Measurements from ENCODE around the gene CAPZB. TPM values are rescaled to one million over a fixed set of nuclear protein-coding genes. Genes with fewer than 3 reads are reported as not detected.

CAPZB gene
- total RNA-seq, 1 donor from 2014 or later = 334 TPM

DNA sequence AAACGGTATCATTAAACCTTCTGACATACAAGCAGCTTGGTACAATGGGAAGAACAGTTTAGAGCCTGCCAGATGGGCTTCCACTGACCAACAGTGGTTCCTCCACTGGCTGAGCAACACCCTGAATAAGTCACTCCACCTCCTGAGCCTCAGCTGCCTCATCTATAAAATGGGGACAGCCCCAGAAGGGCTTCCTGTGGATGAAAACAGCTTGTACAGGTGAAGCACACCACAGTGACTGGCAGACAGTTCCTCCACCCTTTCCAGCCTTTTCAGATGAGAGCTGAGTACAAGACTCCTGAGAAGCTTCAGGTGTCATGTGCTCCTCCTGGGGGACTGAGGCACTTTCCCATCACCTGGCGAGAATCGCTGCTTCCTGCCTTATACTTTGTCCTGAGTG lies 2.1 kb downstream of the CAPZB start:
- POLR2A ChIA-PET = interaction anchor here (0.6 to 5.1 kb wide), 5 partner anchors 14 to 1251 kb away, joined by 4 to 45 read pairs (median 6); no protein-coding TSS in a partner anchor
- CTCF ChIA-PET = interaction anchor here (1.4 kb wide), 1 partner anchor 92 kb away, joined by 3 read pairs; no protein-coding TSS in a partner anchor
- TF ChIP-seq, protein P1, sequence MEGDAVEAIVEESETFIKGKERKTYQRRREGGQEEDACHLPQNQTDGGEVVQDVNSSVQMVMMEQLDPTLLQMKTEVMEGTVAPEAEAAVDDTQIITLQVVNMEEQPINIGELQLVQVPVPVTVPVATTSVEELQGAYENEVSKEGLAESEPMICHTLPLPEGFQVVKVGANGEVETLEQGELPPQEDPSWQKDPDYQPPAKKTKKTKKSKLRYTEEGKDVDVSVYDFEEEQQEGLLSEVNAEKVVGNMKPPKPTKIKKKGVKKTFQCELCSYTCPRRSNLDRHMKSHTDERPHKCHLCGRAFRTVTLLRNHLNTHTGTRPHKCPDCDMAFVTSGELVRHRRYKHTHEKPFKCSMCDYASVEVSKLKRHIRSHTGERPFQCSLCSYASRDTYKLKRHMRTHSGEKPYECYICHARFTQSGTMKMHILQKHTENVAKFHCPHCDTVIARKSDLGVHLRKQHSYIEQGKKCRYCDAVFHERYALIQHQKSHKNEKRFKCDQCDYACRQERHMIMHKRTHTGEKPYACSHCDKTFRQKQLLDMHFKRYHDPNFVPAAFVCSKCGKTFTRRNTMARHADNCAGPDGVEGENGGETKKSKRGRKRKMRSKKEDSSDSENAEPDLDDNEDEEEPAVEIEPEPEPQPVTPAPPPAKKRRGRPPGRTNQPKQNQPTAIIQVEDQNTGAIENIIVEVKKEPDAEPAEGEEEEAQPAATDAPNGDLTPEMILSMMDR (IDR thresholded peaks at IDR 0.05) = no peak
- peaks cover 77% of the 10 kb centered on the region for H3K4me1 Mint-ChIP-seq
- no peaks in the 10 kb centered on the region for H3K27me3 Mint-ChIP-seq
- intact Hi-C loops (cut with micrococcal nuclease) = no loop called here
- ATAC-seq (ENCODE audit: low read depth) (no peak), DNase-seq (no peak)
- H3K4me3 Mint-ChIP-seq = peak overlapping the region; percentile 90
- H3K36me3 Mint-ChIP-seq (ENCODE audit: low read depth) = peaks cover 35% of the 10 kb centered on the region
- H3K27ac Mint-ChIP-seq = peak overlapping the region; percentile 82
- H3K9me3 Mint-ChIP-seq = no peaks in the 10 kb centered on the region

GRCh38 chr1:19481826-19482398 lies 3.4 kb downstream of the CAPZB start:
- Mint-ChIP-seq H3K36me3 (ENCODE audit: low read depth) (peaks cover 41% of the 10 kb centered on the region), H3K27ac (peak overlapping the region; percentile 18), H3K4me3 (peak overlapping the region; percentile 30), H3K27me3 (no peaks in the 10 kb centered on the region), H3K4me1 (peaks cover 81% of the 10 kb centered on the region), H3K9me3 (no peaks in the 10 kb centered on the region)
- ChIA-PET CTCF (no interaction called here), POLR2A (interaction anchor here (1.7 to 5.9 kb wide), 2 partner anchors 13 to 20 kb away, joined by 6 to 38 read pairs; no protein-coding TSS in a partner anchor)
- intact Hi-C loops (cut with micrococcal nuclease) = no loop called here
- TF ChIP-seq, protein P1 (IDR thresholded peaks at IDR 0.05) = no peak
- ATAC-seq (ENCODE audit: low read depth) (no peak), DNase-seq (no peak)

- TF ChIP-seq, protein P1 (IDR thresholded peaks at IDR 0.05) = no peak
- ChIA-PET CTCF (no interaction called here), POLR2A (interaction anchor here (5.9 kb wide), 1 partner anchor 11 kb away, joined by 38 read pairs; no protein-coding TSS in a partner anchor)
- H3K36me3 Mint-ChIP-seq (ENCODE audit: low read depth) = peaks cover 38% of the 10 kb centered on the region
- no peaks in the 10 kb centered on the region for H3K27me3 Mint-ChIP-seq
- no peak overlapping the region for H3K4me3 Mint-ChIP-seq
- intact Hi-C loops (cut with micrococcal nuclease) = no loop called here
- H3K9me3 Mint-ChIP-seq = no peaks in the 10 kb centered on the region
- peaks cover 86% of the 10 kb centered on the region for H3K4me1 Mint-ChIP-seq
- no peak for ATAC-seq (ENCODE audit: low read depth)
- H3K27ac Mint-ChIP-seq = no peak overlapping the region
- DNase-seq = no peak
These were observed 5.1 kb downstream of the CAPZB start for GRCh38 chr1:19480282-19480681.

DNA sequence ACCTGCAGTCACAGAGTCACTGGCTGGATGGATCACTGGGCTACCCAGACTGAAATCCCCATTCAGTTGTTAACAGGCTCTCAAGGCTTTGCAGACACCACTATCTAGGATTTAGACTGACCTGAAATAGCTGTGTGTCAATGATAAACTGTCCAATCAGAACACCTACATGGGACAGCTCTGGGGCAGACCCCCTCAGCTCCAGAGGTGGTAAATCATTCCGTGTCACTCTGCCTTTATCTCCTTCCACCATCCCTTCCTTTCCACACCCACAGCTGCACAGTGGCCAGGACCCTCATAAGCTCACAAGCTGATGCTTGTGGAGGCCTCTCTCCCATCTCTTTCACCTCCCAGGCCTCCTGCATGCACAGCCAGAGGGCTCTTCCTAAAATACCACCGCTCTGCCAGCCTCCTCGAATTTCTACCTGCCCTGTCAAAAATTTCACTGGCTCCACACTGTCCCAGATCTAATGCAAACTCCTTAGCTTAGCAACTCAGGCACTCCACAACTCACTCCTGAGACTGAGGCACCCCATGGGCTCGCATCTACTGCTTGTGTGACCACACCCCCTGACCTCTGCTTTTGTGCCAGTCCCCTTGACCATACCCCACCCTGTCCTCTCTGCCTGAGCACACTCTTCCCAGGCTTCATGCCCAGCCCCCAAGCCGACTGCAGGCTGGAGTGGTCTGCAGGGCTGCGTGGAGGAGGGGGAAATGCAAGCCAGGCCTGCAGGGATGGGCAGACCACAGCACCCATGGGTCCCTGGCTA lies 5.8 kb downstream of the CAPZB start:
- peak overlapping the region; percentile 3 for H3K4me3 Mint-ChIP-seq
- CTCF ChIA-PET = no interaction called here
- TF ChIP-seq, protein P1 (IDR thresholded peaks at IDR 0.05) = no peak
- peak overlapping the region; percentile 93 for H3K27ac Mint-ChIP-seq
- DNase-seq (no peak), ATAC-seq (ENCODE audit: low read depth) (no peak)
- no peaks in the 10 kb centered on the region for H3K27me3 Mint-ChIP-seq
- H3K4me1 Mint-ChIP-seq = peaks cover 94% of the 10 kb centered on the region
- H3K36me3 Mint-ChIP-seq (ENCODE audit: low read depth) = peaks cover 40% of the 10 kb centered on the region
- H3K9me3 Mint-ChIP-seq = no peaks in the 10 kb centered on the region
- POLR2A ChIA-PET = interaction anchor here (0.6 to 5.9 kb wide), 3 partner anchors 8 to 15 kb away, joined by 3 to 38 read pairs (median 3); no protein-coding TSS in a partner anchor
- intact Hi-C loops (cut with micrococcal nuclease) = loop anchor here (5.0 kb wide), 1 partner anchor 67 kb away; no protein-coding TSS in a partner anchor

DNA sequence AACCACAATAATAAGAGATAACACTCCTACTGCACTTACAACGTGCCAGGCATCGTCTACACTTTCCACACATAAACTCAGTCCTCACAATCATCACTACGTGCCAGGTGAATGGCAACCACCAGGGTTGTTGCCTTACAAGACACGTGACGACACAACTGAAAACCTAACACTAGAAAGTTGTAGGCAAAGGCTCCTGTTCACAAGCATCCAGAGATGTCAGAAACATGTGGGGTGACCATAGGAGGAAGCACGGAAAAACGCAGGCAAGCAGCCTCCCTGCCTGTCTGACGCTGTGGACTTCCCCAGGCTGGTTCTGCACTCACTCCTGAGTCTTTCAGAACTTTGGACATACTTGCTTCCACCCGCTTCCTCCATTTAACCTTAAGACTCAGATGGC lies 7.0 kb downstream of the CAPZB start:
- peaks cover 94% of the 10 kb centered on the region for H3K4me1 Mint-ChIP-seq
- no peaks in the 10 kb centered on the region for H3K9me3 Mint-ChIP-seq
- ATAC-seq (ENCODE audit: low read depth) (no peak), DNase-seq (no peak)
- H3K36me3 Mint-ChIP-seq (ENCODE audit: low read depth) = peaks cover 44% of the 10 kb centered on the region
- intact Hi-C loops (cut with micrococcal nuclease) = loop anchor here (5.0 kb wide), 1 partner anchor 66 kb away; no protein-coding TSS in a partner anchor
- peak overlapping the region; percentile 76 for H3K4me3 Mint-ChIP-seq
- CTCF ChIA-PET = interaction anchor here (1.4 to 2.0 kb wide), 2 partner anchors 9 kb away, joined by 6 to 7 read pairs; no protein-coding TSS in a partner anchor
- TF ChIP-seq, protein P1 (IDR thresholded peaks at IDR 0.05) = no peak
- H3K27me3 Mint-ChIP-seq = no peaks in the 10 kb centered on the region
- H3K27ac Mint-ChIP-seq = peak overlapping the region; percentile 93
- POLR2A ChIA-PET = interaction anchor here (0.6 to 5.9 kb wide), 4 partner anchors 8 to 15 kb away, joined by 3 to 38 read pairs (median 15); partner anchors contain the start of gene CAPZB
